Lung (tissue), 12 donors: ENCODE measurements around the gene DCLK1. TPM values are rescaled to one million over a fixed set of nuclear protein-coding genes. Genes with fewer than 3 reads are reported as not detected.
A peak's percentile ranks its signal among the peaks of the same experiment; 100 is the strongest.

Experiments used
- ATAC-seq: fragments of 200-7000 bp; cut with Tn5 transposase; one replicate; pipeline ENCODE4 v1.9.1; 2020; ENCODE audit warnings: moderate number of reproducible peaks; ENCODE audit not compliant: insufficient read depth, low FRiP score
- DNase-seq, 3 donors: peaks; one replicate each; pipeline ENCODE4 v3.0.0-alpha.2; 2013 to 2017
- H3K27ac ChIP-seq, 2 donors: one replicate each; pipeline ENCODE4 v1.5.1; 2013; ENCODE audit warnings: mild to moderate bottlenecking in 2 of 2, moderate library complexity in 2 of 2, control low read depth in 1 of 2, inconsistent platforms in 1 of 2, low read depth in 1 of 2, low read length in 1 of 2
- H3K27me3 ChIP-seq, 3 donors: one replicate each; pipeline ENCODE4 v1.5.1; 2013; ENCODE audit warnings: low read length in 2 of 3; ENCODE audit not compliant: control insufficient read depth in 3 of 3, insufficient read depth in 3 of 3
- H3K36me3 ChIP-seq, 4 donors: one replicate each; pipeline ENCODE4 v1.5.1; 2013; ENCODE audit warnings: low read length in 4 of 4, mild to moderate bottlenecking in 1 of 4, moderate library complexity in 1 of 4; ENCODE audit not compliant: control insufficient read depth in 4 of 4, insufficient read depth in 4 of 4
- H3K4me1 ChIP-seq, 5 donors: one replicate each; pipeline ENCODE4 v1.5.1; 2013; ENCODE audit warnings: low read length in 5 of 5, mild to moderate bottlenecking in 2 of 5, moderate library complexity in 1 of 5; ENCODE audit not compliant: control insufficient read depth in 5 of 5, insufficient read depth in 5 of 5
- H3K4me3 ChIP-seq: one replicate; pipeline ENCODE4 v1.5.1; 2013; ENCODE audit warnings: mild to moderate bottlenecking, control low read depth, moderate library complexity
- H3K9ac ChIP-seq, 2 donors: one replicate each; pipeline ENCODE4 v1.5.1; 2013; ENCODE audit warnings: low read length in 2 of 2, control low read depth in 1 of 2; ENCODE audit not compliant: insufficient read depth in 1 of 2
- H3K9me3 ChIP-seq, 4 donors: one replicate each; pipeline ENCODE4 v1.5.1; 2013; ENCODE audit warnings: low read length in 3 of 4, mild to moderate bottlenecking in 1 of 4, moderate library complexity in 1 of 4; ENCODE audit not compliant: control insufficient read depth in 4 of 4, insufficient read depth in 3 of 4
- WGBS, 2 donors: extraction: QIAGEN DNeasy Blood & Tissue Kit; methylation state at CpG; one replicate each; pipeline ENCODE4 v1.1.7; 2013; 5-methylcytosine and 5-hydroxymethylcytosine counted together
- polyA plus RNA-seq, 2 donors: library from polyadenylated mRNA; stranded (reverse); fragments of 200-250 nt; gene quantifications; one replicate each; pipeline ENCODE4 v1.2.1, GENCODE V29; 2013
- total RNA-seq, 2 donors: library from RNA; depleted of rRNA in 1 of 2; stranded (reverse); fragments of >200 nt in 1 of 2; gene quantifications; one replicate each; pipeline ENCODE4 v1.2.1, GENCODE V29; 2014 to 2021
- TF ChIP-seq, protein P1 (sequence below): IDR thresholded peaks from 2 replicates; pipeline ENCODE4 v1.5.1; 2012; ENCODE audit warnings: mild to moderate bottlenecking; ENCODE audit errors: control extremely low read depth, extremely low read depth
- donor health status: control.
- donor health status: control.
- donor health status: Bipolar disorder and iron deficiency.
- donor health status: healthy.
- donor health status: DM: yes; HTN: yes; CAD: no.

Gene DCLK1
- total and polyA plus RNA-seq, 4 donors, result 1.2 to 23.5 (median 7.0) TPM

GRCh38 chr13:35824395-35824794 lies 306.8 kb downstream of the DCLK1 start:
- Histone ChIP-seq H3K4me1 (no peaks in the 10 kb centered on the region), H3K36me3 (no peaks in the 10 kb centered on the region), H3K9me3 (no peaks in the 10 kb centered on the region), H3K9ac (no peak overlapping the region), H3K27ac (no peak overlapping the region), H3K27me3 (no peaks in the 10 kb centered on the region), H3K4me3 (no peak overlapping the region)
- no peak for ATAC-seq
- TF ChIP-seq, protein P1, sequence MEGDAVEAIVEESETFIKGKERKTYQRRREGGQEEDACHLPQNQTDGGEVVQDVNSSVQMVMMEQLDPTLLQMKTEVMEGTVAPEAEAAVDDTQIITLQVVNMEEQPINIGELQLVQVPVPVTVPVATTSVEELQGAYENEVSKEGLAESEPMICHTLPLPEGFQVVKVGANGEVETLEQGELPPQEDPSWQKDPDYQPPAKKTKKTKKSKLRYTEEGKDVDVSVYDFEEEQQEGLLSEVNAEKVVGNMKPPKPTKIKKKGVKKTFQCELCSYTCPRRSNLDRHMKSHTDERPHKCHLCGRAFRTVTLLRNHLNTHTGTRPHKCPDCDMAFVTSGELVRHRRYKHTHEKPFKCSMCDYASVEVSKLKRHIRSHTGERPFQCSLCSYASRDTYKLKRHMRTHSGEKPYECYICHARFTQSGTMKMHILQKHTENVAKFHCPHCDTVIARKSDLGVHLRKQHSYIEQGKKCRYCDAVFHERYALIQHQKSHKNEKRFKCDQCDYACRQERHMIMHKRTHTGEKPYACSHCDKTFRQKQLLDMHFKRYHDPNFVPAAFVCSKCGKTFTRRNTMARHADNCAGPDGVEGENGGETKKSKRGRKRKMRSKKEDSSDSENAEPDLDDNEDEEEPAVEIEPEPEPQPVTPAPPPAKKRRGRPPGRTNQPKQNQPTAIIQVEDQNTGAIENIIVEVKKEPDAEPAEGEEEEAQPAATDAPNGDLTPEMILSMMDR, result no peak
- DNase-seq, result no peak
- 93 to 94% methylated on average over 12 of the region's 12 CpGs for WGBS, 2 donors

GRCh38 chr13:35822666-35823065 lies 308.5 kb downstream of the DCLK1 start:
- no peak overlapping the region for H3K9ac ChIP-seq
- TF ChIP-seq, protein P1, result no peak
- no peaks in the 10 kb centered on the region for H3K4me1 ChIP-seq
- no peaks in the 10 kb centered on the region for H3K27me3 ChIP-seq
- no peaks in the 10 kb centered on the region for H3K36me3 ChIP-seq
- H3K4me3 ChIP-seq, result no peak overlapping the region
- DNase-seq (no peak), ATAC-seq (no peak)
- H3K9me3 ChIP-seq, result no peaks in the 10 kb centered on the region
- WGBS, 2 donors, result 84 to 92% methylated on average over 7 of the region's 7 CpGs
- no peak overlapping the region for H3K27ac ChIP-seq

DNA sequence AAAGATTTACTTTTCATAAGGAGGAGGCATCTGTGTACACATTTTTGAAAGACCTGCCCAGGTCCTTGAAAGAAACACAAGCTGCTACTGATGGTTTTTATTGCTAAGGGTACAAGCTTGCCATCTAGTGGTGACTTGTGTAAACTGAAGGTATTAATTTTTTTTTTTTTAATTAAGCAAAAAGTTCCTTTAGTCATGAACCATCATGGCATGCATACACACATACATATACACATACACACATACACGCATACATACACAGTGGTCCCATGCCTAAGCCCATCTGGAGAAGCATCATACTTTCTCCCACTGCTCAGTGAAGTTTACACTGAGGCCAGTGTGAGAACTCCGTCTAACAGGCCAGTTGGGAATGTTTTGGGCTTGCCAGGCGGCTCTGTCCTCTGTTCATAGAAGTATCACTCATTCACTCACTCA lies 312.5 kb downstream of the DCLK1 start:
- Histone ChIP-seq H3K36me3 (no peaks in the 10 kb centered on the region), H3K4me3 (no peak overlapping the region), H3K9ac (no peak overlapping the region), H3K27ac (no peak overlapping the region), H3K4me1 (no peaks in the 10 kb centered on the region), H3K9me3 (no peaks in the 10 kb centered on the region), H3K27me3 (no peaks in the 10 kb centered on the region)
- TF ChIP-seq, protein P1, result no peak
- ATAC-seq, result peak; percentile 27
- WGBS, 2 donors, result 77 to 80% methylated on average over 3 of the region's 3 CpGs
- peak in 2 of 3 donors; percentile 71 to 73 for DNase-seq
